HG03378 (cell line): ENCODE results near the gene SAP130.

ENCODE experiments used
- ATAC-seq: cut with Tn5 transposase; IDR thresholded peaks from one replicate; pipeline ENCODE4 v1.9.1; 2021; ENCODE audit warnings: mild to moderate bottlenecking, moderate library complexity; ENCODE audit not compliant: unreplicated experiment

Gene SAP130

GRCh38 chr2:127897531-127898211 lies 130.2 kb downstream of the SAP130 start:
- no peak for ATAC-seq

- no peak for ATAC-seq
These were observed 134.4 kb downstream of the SAP130 start for GRCh38 chr2:127893494-127893893.

- ATAC-seq: no peak
These were observed 134.8 kb downstream of the SAP130 start for GRCh38 chr2:127893033-127893432.

GRCh38 chr2:127891811-127892210 lies 136.0 kb downstream of the SAP130 start:
- ATAC-seq: no peak
